ENCODE measurements around the gene NRL.

Gene NRL

DNA sequence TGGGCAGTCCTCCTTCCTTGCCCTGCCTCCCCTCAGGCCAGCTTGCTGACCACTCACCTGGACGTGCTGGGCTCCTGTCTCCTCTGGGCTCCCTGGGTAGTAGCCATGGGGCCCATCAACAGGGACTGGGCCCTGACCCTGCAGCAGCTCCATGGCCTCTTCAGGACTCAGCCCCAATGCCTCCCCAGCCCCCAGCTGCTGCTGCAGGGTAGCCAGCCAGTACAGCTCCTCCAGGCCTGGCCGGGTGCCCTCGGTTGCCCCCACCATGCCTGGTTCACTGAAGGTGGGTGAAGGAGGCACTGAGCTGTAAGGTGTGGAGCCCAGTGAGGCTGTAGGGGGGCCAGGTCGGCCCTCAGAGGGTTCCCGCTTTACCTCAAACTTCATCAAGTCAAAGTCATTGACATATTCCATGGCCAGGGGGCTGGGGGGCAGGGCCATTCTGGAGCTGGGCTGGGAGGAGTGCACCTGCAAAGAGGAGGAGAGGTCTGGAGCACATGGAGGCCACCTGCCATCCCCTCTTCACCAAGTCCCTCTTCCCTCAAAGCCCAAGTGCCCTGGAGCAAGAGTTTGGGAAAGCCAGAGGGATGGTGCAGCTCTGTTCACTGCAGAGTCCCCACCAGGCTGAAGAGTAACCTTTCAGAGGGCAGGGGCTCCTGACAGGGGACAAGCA is 32.2 kb downstream of the NRL start:
- no peak overlapping the region for H3K4me3 ChIP-seq (ENCODE audit: low read depth, low read length)
- H3K27ac ChIP-seq = no peak overlapping the region
- DNase-seq = no peak
- in situ Hi-C loops (cut with HindIII; ENCODE audit: low pct_ligation_motif_present, low sequenced_read_pairs) = no loop called here
- peaks cover 29% of the 10 kb centered on the region for H3K27me3 ChIP-seq (replicated peaks)
- H3K36me3 ChIP-seq (replicated peaks) = no peaks in the 10 kb centered on the region
- TF ChIP-seq, protein P1, sequence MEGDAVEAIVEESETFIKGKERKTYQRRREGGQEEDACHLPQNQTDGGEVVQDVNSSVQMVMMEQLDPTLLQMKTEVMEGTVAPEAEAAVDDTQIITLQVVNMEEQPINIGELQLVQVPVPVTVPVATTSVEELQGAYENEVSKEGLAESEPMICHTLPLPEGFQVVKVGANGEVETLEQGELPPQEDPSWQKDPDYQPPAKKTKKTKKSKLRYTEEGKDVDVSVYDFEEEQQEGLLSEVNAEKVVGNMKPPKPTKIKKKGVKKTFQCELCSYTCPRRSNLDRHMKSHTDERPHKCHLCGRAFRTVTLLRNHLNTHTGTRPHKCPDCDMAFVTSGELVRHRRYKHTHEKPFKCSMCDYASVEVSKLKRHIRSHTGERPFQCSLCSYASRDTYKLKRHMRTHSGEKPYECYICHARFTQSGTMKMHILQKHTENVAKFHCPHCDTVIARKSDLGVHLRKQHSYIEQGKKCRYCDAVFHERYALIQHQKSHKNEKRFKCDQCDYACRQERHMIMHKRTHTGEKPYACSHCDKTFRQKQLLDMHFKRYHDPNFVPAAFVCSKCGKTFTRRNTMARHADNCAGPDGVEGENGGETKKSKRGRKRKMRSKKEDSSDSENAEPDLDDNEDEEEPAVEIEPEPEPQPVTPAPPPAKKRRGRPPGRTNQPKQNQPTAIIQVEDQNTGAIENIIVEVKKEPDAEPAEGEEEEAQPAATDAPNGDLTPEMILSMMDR (IDR thresholded peaks at IDR 0.05; ENCODE audit: low read depth, low read length, missing control alignments) = no peak

DNA sequence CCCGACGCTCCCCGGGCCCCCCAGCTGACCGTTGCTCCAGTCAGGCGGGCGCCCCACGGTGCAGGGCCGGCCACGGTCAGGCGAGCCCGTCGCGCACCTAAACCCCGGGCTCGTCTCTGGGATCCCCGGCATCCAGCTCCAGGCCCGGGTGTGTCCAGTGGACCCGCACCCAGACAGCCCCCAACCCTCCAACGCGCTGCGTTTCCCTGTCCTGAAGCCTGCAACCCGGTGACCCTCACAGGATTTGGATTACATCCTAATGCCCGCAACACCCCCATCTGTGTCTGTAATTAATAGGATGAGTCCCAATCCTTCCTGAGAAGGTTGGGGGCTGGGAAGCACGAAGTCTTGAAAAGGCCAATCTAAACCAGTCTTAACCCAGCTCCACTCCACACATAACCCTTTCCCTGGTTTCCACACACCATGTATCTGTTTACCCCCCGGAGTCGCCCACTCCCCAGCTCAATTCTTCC is 33.0 kb downstream of the NRL start:
- Histone ChIP-seq H3K36me3 (replicated peaks) (no peaks in the 10 kb centered on the region), H3K27me3 (replicated peaks) (peaks cover 29% of the 10 kb centered on the region), H3K27ac (no peak overlapping the region), H3K4me3 (ENCODE audit: low read depth, low read length) (peak overlapping the region; percentile 53)
- DNase-seq = no peak
- TF ChIP-seq, protein P1 (IDR thresholded peaks at IDR 0.05; ENCODE audit: low read depth, low read length, missing control alignments) = no peak
- in situ Hi-C loops (cut with HindIII; ENCODE audit: low pct_ligation_motif_present, low sequenced_read_pairs) = no loop called here

DNA sequence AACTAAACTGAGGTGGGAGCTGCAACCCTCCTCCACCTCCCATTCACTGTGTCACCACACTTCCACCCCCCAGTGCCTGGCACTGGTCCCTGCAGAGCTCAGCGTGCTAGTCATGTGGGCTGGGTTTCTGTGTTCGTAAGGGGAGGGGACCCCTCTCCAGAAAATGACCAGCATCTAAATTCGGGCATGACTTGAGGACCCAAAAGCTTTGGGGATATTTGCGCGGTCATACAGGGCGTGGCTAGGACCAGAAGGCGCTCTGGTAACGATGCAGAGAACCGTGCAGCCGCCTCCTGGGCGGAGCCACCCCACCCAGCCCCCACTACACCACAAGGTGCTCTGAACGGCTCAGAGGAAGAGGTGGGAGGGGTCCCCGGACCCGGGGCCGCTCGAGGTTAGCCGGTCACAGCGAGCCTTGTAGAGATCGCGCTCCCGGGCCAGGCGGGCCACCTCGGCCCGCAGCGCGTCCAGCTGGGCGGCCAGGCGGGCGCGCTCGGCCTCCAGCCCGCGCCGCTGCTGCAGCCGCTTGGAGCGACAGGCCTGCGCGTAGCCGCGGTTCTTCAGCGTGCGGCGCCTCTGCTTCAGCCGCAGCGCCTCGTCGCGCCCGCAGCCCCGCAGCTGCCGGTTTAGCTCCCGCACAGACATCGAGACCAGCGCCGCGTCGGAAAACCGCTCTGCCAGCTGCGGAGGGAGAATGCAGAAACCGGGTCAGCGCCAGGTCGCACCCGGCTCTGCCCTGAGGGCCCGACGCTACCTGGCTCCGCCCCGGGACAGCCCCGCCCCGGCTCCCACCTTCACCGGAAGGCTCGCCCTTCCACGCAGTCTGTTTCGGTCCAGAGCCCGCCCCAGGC is 33.6 kb downstream of the NRL start:
- TF ChIP-seq, protein P1 (IDR thresholded peaks at IDR 0.05; ENCODE audit: low read depth, low read length, missing control alignments) = peak; percentile 7
- H3K27ac ChIP-seq = no peak overlapping the region
- peaks cover 29% of the 10 kb centered on the region for H3K27me3 ChIP-seq (replicated peaks)
- peak overlapping the region; percentile 53 for H3K4me3 ChIP-seq (ENCODE audit: low read depth, low read length)
- H3K36me3 ChIP-seq (replicated peaks) = no peaks in the 10 kb centered on the region
- DNase-seq = no peak
- in situ Hi-C loops (cut with HindIII; ENCODE audit: low pct_ligation_motif_present, low sequenced_read_pairs) = no loop called here

DNA sequence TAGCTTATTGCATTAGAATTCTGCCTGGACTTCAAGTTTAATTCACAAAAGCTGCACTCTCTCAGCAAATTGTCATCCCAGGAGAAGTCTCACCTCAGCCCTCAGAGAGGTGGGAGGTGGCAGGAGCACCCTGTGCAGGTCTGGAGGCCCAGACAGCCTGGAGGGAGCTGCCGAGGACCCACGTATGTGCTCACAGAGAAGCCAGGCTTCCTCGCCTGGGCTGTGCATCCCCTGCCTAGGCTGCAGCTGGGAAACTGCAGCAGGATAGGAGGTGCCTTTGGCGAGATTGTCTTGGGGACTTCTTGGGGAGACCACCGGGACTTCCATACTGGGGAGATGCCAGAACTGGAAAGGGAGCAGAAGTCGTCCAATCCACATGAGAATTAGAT is 34.6 kb downstream of the NRL start:
- Histone ChIP-seq H3K4me3 (ENCODE audit: low read depth, low read length) (no peak overlapping the region), H3K27me3 (replicated peaks) (peaks cover 29% of the 10 kb centered on the region), H3K27ac (no peak overlapping the region), H3K36me3 (replicated peaks) (no peaks in the 10 kb centered on the region)
- TF ChIP-seq, protein P1 (IDR thresholded peaks at IDR 0.05; ENCODE audit: low read depth, low read length, missing control alignments) = no peak
- in situ Hi-C loops (cut with HindIII; ENCODE audit: low pct_ligation_motif_present, low sequenced_read_pairs) = no loop called here
- DNase-seq = no peak

DNA sequence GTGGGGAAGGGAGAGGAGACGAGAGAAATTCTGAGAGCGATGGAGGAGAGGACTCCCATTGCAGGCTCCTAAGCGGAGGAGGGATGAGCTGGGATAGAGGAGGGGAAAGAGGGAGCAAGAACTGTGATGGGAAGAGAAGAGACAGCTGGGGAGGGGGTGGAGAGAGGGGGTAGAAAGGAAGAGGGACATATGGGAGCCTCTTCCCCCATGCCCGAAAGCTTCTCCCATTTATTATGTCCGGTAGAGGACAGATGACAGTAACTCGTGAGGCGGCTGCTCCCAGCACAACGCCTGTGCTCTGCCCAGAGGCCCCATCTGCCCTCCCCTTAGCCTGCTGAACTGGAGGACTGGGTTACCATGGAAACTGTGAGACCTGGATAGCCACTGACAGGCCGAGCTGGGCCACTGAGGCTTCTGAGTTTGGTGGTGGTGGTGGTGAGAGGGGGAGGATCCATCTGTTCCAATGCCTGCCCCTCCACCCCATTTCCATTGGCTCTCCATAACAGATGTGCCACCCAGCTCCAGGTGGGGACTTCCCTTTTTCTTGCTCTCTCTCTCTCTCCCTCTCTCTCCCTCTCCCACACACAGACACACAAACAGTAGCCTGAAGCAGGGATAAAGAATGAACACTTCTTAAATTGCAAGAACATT is 35.1 kb downstream of the NRL start:
- no peaks in the 10 kb centered on the region for H3K36me3 ChIP-seq (replicated peaks)
- no peak overlapping the region for H3K4me3 ChIP-seq (ENCODE audit: low read depth, low read length)
- peaks cover 29% of the 10 kb centered on the region for H3K27me3 ChIP-seq (replicated peaks)
- TF ChIP-seq, protein P1 (IDR thresholded peaks at IDR 0.05; ENCODE audit: low read depth, low read length, missing control alignments) = no peak
- DNase-seq = no peak
- H3K27ac ChIP-seq = no peak overlapping the region
- in situ Hi-C loops (cut with HindIII; ENCODE audit: low pct_ligation_motif_present, low sequenced_read_pairs) = no loop called here

Measured in brain microvascular endothelial cell (primary cell).